NCI-H345 treated with DMSO at 0.1 percent for 48 hours (cell line): Measurements from ENCODE around the gene TTC9B.
A peak's percentile ranks its signal among the peaks of the same experiment; 100 is the strongest.

Experiments
- DNase-seq: peaks from one replicate; lab custom pipeline; 2025; ENCODE audit not compliant: unreplicated experiment; lab: John Stamatoyannopoulos, UW

Gene TTC9B

DNA sequence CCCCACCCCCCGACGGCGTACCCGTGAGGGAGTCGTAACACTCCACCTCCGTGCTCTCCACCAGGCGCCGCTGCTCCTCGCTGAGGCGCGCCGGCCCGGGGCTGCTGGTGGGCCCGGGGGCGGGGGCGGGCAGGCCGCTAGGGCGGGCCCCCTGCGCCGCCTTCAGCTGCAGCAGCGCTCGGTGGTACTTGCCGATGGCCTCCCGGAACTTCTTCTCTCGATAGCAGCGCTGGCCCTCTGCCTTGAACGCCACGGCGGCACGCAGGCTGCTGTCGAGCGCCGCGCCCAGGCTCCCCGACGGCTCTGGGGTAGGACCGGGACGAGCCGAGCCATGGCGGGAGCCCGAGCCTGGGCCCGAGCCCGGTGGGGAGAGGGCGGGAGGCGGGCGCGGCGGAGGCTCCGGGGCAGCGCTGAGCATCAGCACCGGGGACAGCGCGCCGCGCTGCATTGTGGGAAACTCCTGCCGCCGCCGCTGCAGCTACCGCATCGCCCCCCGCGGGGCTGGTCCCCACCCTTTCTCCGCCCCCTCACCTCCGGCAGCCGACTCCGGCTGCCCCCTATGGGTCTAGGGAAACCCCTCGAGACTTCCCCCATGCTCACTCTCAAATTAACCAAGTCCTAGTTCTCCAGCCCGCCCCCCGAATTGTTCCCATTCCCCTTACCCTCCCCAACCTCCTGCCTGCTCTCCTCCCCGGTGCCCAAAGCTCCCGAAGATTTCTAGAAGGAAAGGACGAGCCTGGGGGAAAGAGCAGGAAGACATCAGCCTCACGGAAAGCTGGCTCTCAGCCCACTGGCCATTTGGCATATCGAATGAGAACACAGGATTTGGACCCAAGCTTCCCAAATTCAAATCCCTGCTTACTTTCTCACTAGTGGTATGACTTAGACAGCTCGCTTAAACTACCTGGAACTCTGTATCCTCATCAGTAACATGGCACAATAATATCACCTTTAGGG is at the start of gene TTC9B:
TTC9B (minus strand) TSS at position 451 of the 957 bp plus-strand sequence; CDS start at position 448, 3 bp downstream.
- peak; percentile 48 for DNase-seq

DNA sequence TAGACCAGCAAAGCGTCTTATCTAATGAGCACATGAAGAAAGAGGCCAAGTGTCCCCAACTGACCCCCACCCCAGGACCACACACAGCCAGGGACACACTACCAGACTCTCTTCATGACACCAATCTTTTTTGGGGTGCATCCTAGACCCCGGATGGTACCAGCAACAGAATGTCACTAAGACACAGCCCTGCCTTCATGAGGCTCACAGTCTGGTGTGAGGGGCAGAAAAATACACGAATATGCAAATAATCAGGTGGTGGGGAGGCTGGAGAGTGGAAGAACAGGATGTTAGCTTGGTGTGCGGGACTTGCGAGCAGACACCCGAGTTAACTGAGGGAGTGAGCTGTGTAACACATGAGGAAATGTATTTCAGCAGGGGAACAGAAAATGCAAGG is 49.4 kb upstream of the TTC9B start:
- DNase-seq, result no peak

DNA sequence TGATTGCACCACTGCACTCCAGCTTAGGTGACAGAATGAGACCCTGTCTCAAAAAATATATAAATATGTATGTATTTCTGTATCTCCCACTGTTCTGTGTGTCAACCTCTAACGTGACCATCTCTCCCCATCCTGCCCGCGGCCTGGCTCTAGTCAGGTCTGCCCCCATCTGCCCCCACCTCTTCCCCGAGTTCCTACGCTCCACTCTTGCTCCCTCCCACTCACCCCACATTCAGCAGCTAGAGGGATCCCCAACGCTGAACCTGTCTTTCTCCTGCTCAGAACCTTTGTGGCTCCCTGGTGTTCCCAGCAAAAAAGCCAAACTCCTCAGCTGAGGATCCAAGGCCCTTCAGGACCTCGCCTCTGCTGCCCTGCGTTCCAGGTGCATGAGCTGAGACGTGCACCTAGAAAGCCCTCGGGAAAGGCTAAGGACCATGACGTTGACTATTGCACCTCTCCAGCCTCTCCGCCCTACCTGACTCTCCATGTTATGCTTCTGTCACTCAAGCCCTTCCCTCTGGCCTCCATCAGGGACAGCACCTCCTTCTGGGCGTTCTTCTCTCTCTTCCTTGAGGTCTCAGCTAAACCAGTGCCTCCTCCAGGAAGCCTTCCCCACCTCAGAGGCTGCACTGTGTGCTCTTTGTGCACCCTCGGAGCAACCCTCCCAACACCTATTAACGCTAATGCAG is 48.9 kb upstream of the TTC9B start:
- DNase-seq, result no peak

DNA sequence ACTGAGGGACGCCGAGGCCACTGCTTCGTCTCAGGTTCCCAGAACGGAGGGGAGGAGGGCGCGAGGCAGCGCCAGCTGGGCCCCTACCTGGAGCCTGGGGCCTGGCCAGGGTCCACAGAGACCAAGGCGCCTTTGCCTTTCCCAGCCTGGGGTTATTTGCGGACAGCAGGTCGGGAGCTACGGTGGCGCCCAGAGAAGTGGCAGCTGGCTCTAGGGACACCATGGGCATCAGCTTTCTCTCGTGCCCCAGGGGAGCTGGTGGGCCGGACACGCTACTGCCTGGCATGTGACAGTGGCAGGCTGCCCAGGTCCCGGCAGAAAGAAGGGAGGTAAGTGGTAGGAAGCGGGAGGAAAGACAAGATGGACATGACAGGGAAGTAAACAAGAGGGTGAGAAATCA is 47.9 kb upstream of the TTC9B start:
- peak; percentile 67 for DNase-seq

DNA sequence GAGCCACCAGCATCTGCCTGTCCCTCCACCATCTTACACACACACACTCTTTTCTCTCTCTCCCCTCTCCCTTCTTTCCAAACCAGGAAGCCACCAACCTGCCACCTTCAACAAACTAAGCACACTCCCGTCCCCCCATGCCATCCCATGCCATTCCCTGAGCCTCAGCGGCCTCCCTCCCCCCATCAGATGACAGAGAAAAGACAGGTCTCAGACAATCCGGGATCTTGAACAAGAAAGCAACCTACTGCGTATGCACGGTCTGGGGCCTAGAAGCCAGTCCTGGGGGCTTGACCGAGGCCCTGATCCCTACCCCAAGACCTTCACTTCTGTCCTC is 47.5 kb upstream of the TTC9B start:
- no peak for DNase-seq

DNA sequence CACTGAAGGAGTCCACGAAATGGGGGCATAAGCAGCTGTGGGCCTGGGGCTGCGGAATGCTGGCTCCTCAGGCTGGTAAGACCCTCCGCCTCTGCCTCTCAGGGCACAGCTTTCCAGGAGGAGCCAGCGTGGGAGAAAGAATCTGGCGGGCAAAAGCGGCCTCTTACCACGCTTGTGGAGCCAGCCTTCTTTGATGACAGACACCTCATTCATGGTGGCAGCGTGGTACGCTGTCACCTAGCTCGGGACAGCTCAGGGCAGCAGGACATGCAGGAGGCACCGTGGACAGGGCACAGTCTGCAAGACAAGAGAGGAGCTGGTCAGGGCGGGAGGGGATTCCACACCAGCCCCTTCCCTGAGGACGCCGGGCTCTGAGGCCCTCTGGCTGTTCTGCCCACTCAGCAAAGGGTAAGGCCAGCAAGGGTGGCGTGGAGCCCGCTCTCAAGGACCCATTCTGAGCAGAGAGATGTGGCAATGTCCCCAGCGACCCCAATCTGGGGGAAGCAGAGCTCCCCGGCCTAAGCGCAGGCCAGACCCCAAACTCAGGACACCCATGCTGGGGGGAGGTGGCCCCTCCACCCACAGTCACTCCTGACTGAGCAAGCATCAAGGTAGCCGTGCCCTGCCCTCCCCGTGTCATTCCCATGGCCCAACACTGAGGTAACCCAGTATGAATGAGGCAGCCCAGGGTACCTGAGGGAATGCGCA is 47.0 kb upstream of the TTC9B start:
- no peak for DNase-seq

DNA sequence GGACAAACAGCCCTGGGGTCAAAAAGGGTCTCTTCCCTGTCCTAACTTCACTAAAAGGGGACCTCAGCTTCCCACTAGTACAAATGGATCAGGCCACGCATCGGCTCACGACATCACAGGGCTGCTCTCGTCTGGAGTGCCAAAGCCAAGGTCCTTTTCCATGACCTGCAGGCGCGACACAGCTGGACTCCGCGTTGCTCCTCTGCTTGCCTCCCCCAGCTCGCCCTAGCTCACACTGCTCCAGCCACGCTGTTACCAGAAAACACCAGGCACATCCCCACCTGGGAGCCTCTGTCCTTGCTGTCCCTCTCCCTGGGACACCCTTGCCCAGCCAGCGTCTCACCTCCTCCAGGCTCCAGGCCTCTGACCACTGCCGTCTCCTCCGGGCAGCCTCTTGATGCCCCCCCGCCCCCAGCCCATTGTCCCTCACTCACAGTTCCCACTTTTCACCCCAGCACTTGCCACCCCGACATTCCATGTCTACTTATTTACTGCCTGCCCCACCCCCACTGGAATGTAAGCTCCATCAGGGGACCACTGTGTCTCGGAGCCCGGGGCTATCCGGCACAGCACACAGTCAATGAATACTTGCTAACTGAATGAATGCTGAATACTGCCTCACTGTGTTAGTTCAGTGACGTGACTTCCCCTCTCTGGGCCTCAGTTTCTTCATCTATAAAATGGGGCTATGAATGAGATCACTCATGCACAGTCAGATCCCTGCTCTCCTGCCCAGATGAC is 46.3 kb upstream of the TTC9B start:
- DNase-seq, result no peak

DNA sequence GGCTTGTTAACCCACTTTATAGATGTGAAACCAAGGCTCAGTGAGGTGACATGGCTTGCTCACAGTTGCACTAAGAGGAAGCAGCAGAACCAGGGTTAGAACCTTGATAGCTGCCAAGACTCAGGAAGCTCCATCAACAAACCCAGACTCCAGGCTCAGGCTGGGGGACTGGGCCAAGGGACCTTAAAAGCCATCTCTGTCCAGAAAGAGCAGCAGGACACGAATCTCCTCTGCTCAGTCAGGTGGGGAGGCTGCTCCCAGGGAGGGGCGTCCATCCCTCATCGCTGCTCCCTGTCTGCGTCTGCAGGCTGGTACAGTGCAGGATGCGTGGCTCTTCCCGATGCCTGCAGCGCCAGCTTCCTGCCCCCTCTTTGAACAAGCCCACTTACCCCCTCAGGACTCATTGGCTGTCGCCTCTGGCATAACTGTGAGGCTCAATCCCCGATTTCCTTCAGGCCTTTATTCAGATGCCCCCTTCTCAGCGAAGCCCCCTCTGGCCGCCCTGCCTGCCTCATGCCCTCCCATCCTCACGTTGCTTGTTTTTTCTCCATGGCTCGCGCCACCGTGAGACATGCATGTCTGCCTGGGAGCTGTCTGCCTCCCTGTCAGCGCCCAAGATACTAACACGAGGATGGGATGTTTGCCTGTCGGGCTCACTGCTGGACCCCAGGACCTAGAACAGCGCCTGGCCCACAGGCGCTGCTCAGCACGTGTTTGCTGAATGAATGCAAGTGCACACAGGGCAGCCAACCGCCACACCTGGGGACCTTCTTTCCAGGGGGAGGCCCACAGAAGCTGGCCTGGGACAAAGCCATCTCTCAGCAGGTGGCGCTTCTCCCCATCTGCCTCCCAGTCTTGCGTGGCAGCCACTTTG is 45.5 kb upstream of the TTC9B start:
- no peak for DNase-seq

DNA sequence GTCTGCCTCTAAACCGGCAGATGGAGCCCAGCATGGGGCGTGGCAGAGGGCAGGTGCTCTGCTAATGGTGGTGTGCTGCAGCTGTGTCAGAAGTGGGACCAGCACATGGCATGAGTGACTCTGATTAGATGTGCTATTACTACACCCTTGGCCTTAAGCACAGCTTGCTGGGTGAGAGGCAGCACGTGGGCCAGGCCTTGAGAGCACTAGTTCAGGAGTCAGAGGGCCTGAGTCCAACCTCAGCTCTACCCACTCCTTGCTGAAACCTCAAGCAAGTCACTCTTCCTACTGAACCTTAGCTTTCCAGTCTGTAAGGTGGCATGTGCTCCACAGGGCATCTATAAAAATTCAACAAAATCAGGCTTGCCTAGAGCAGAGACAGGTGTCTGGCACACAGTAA is 44.2 kb upstream of the TTC9B start:
- peak; percentile 25 for DNase-seq

DNA sequence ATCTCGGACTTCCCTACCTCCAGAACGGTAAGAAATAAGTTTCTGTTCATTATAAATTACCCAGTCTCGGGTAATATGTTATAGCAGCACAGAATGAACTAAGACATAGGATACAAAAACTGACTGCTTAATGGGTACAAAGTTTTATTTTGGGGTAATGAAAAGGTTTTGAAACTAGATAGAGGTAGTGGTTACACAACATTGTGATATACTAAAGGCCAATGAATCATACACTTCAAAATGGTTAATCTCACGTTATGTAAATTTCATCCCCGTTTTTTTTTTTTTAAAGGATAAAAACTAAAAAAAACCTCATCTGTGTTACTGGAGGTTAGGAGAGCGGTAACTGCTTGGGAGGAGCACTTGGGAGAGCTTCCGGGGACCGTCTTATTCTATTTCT is 43.4 kb upstream of the TTC9B start:
- no peak for DNase-seq

DNA sequence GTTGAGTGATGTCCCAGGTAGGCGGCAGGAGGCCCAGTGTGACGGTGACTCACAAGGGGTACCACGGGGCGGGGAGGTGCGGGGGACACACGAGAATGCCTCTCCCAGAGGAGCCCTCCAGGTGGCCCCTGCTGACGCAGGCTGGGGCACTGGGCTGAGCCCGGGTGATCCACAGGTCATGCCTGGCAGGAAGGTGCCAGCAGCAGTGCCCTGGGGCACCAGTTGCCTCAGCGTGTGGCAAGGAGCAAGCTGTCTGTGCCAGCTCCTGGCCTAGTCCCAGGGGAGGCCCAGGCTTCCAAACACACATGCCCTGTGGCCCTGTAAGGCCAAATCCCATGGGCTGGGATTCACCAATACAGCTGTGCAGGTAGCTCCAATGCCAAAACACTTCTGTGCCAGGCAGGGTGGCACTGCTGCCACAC is 38.9 kb upstream of the TTC9B start:
- no peak for DNase-seq

DNA sequence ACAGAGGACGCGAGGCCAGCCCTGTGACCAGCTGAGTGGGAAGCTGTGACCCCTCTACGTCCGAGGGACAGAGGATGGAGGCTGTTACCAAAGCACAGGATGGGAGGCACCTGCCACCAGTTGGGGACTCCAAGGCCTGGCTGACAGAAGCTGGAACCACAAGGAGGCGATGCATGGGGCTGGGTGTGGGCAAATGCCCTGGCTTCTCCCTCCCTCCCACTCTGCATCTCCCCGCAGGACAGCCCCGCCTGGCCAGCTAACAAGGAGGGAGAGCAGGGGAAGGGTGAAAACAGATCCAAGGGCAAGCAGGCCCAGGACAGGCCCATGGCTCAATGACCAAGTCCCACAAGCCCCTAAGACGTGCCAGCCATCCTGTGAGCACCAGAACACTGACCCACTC is 38.3 kb upstream of the TTC9B start:
- DNase-seq, result no peak

DNA sequence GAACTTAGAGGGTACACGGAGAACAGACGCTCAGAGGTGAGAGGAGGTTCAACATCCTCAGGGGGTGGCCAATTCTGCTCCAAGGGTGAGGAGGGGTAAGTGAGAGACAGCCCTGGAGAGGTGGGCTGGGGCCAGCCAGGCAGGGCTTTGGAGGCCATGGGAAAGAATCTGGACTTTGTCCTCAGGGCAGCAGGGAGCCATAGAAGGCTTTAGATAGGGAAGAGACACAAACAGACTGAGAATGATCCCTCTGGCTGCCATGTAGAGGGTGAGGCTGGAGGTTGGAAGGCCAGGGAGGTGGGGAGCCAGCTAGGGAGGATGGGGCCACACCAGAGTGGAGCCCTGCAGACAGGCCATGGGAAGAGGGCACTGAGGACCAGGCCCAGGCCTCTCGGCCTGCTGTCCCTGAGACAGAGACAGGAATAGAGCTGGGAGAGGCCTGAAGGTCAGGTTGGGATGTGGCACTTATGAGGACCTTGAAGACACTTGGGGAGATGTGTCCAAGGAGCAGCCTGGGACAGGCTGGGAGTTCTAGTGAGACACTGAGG is 37.5 kb upstream of the TTC9B start:
- DNase-seq, result no peak

DNA sequence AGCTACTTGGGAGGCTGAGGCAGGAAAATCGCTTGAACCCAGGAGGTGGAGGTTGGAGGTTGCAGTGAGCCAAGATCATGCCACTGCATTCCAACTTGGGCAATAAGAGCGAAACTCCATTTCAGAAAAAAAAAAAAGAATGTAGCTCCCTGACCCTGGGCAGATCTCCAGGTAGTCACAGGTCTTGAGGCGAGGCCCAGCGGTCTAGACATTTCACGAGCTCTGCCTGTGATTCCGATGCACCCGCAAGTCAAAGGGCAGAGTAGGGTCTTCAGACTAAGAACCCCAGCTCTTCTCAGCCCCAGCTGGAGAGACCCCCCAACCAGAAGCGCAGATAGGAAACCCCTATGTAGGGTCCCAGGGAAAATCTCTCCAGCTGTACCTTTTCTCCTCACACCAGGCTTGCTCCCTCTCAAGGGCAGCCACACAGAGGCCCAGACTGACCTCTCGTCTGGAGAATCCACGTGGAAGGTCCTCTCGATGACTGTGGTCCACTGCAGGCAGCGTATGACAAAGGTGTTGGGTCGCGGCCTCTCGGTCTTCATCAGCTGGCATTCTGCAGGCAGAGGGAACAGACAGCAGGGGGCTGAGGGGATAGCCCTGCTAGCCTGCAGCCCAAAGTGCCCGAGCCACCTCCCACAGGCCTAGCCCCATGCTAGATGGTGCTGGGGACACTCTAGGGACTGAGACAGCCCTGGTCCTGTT is 36.7 kb upstream of the TTC9B start:
- DNase-seq, result no peak

DNA sequence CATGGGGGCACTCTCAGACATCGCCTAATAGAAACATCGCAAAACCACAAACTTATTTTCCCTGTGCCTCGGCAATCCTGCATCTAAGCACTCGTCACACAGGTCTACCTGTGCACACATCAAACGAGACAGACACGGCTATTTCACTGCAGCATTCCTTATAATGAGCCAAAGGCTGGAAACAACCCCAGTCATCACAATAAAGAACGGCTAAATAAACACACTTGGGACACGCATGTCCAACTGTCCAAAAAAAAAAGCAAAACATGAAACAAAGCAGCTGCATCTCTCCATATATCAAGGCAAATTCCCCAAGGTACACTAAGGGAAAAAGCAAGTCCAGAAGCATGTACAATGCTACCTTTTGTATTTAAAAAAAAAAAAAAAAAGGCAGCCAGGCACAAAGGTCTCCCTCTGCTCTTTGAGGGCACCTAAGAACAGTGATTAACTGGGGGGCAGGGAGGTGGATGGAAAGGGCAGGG is 35.5 kb upstream of the TTC9B start:
- DNase-seq, result no peak

DNA sequence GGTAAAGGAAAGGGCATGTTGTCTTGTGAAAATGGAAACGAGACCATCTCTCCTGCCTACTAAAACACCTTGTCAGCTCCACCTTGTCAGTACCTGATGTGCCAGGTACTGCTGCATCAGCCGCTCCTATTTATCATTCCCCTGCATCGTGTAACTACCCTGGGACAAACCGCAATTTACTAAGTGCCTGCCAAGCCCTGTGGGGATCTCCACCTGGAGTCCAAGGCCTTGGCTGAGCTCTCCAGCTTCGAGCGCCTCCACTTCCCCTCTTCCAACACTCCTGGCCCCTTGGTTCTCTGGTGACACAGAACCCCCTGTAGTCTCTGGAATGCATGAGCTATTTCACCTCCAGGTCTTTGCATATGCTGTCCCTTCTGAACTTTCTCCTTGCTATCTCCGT is 34.2 kb upstream of the TTC9B start:
- DNase-seq, result no peak

DNA sequence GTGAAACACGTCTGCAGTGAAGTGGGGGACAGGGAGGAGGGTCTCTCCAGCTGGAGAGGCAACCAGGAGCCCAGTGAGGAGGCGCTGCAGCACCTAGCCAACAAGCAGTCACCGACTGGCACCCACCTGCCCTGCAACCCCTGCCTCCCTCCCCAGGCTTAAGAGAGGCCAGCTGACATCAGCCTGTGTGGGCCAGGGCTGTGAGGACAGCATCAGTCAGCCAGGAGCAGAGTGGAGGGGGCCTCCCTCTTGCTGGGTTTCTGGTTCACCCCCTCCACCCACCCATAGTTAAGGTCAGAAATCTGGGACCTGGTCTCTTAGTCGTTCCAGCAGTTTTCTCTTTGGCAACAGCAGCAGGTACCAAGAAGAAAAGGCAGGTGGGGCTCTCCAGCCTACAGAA is 33.8 kb upstream of the TTC9B start:
- DNase-seq, result no peak

DNA sequence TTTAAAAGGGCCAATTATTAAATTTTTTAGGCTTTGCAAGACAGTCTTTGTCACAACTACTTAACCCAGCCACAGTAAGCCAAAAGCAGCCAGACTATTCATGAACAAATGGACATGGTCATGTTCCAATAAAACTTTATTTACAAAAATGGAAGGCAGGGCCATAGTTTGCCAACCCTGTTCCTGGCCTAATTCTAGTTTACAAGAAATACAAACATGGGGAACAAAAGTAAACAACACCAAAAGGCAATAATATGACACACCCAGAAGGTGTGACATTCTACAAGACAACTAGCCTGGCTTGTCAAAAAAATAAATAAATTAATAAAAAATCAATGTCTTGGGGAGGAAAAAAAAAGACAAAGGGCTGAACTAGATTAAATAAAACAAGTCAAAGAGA is 33.1 kb upstream of the TTC9B start:
- DNase-seq, result no peak

DNA sequence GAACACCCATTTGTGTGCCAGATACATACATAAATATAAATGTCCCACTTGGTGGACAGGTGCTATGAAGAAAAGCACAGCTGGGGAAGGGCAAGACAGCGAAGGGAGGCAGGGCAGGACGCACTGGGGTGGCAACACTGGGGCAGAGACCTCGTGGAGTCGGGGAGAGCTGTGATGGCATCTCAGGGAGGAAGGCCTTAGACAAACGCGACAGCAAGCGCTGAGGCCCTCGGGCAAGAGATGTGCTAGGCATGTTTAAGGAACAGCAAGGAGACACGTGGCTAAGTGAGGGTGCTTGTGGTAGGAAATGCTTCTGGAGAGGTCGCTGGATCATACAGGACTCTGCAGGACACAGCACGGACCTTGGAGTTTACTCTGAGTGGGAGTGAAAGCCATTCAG is 31.6 kb upstream of the TTC9B start:
- no peak for DNase-seq
